ENCODE data around the gene JTB.

DNA sequence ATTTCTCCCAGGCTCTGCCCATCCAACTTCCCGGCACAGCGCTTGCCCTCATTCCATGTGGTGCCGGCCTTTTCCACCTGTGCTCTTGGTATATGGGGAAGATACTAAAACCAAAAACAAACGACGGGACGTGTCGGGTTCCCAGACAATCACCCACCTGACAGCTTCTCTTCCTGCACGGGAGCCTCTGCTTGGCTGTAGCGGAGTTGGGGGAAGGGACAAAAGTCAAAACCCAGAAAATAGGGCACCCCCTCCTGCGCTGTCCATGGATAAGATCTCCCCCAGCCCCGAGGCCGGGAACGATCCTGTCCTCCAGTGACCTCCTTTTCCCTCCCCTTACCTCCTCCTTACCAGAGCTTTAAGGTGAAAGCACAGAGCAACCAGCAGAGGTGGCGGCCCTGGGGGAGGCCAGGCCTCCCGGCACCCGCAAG lies 640 bp downstream of the JTB start:
- TF ChIP-seq EP300 (IDR thresholded peaks at IDR 0.05; ENCODE audit: borderline replicate concordance) (no peak), EGR1 (IDR thresholded peaks at IDR 0.05) (no peak), RAD21 (IDR thresholded peaks at IDR 0.05; ENCODE audit: low read depth) (no peak), YY1 (IDR thresholded peaks at IDR 0.05; ENCODE audit: low read depth) (no peak), TAF1 (IDR thresholded peaks at IDR 0.05; ENCODE audit: low read depth) (no peak), CREB1 (IDR thresholded peaks at IDR 0.05; ENCODE audit: low read depth) (no peak), CEBPB (IDR thresholded peaks at IDR 0.05) (no peak), FOXM1 (IDR thresholded peaks at IDR 0.05; ENCODE audit: borderline replicate concordance, low read depth) (no peak)
- TF ChIP-seq, protein P1, sequence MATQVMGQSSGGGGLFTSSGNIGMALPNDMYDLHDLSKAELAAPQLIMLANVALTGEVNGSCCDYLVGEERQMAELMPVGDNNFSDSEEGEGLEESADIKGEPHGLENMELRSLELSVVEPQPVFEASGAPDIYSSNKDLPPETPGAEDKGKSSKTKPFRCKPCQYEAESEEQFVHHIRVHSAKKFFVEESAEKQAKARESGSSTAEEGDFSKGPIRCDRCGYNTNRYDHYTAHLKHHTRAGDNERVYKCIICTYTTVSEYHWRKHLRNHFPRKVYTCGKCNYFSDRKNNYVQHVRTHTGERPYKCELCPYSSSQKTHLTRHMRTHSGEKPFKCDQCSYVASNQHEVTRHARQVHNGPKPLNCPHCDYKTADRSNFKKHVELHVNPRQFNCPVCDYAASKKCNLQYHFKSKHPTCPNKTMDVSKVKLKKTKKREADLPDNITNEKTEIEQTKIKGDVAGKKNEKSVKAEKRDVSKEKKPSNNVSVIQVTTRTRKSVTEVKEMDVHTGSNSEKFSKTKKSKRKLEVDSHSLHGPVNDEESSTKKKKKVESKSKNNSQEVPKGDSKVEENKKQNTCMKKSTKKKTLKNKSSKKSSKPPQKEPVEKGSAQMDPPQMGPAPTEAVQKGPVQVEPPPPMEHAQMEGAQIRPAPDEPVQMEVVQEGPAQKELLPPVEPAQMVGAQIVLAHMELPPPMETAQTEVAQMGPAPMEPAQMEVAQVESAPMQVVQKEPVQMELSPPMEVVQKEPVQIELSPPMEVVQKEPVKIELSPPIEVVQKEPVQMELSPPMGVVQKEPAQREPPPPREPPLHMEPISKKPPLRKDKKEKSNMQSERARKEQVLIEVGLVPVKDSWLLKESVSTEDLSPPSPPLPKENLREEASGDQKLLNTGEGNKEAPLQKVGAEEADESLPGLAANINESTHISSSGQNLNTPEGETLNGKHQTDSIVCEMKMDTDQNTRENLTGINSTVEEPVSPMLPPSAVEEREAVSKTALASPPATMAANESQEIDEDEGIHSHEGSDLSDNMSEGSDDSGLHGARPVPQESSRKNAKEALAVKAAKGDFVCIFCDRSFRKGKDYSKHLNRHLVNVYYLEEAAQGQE (IDR thresholded peaks at IDR 0.05; ENCODE audit: low read depth) = no peak
